Tibial nerve (tissue), 4 donors: ENCODE results near the gene CCDC24. TPM values are rescaled to one million over a fixed set of nuclear protein-coding genes. Genes with fewer than 3 reads are reported as not detected.

Experiments used
- DNase-seq, 2 donors: peaks; one replicate each; pipeline ENCODE4 v3.0.0-alpha.2; 2019; ENCODE audit warnings: low spot score in 2 of 2
- H3K27ac ChIP-seq, 4 donors: fragments of 200-600 bp; sonication (generic) in 3 of 4; one replicate each; pipeline ENCODE4 v1.5.1; 2017 to 2019; ENCODE audit warnings: mild to moderate bottlenecking in 1 of 4
- H3K27me3 ChIP-seq, 2 donors: fragments of 200-600 bp; sonication (generic) in 1 of 2; one replicate each; pipeline versions ENCODE4 v1.5.1 to v1.6.0; 2017 to 2019
- H3K36me3 ChIP-seq, 3 donors: fragments of 200-600 bp; sonication (generic); one replicate each; pipeline ENCODE4 v1.5.1; 2018 to 2019
- H3K4me1 ChIP-seq, 4 donors: fragments of 200-600 bp; sonication (generic) in 3 of 4; one replicate each; pipeline ENCODE4 v1.5.1; 2017 to 2019
- H3K4me3 ChIP-seq, 4 donors: fragments of 200-600 bp; sonication (generic) in 3 of 4; one replicate each; pipeline ENCODE4 v1.5.1; 2017 to 2019; ENCODE audit warnings: mild to moderate bottlenecking in 1 of 4, moderate library complexity in 1 of 4
- H3K9me3 ChIP-seq, 4 donors: fragments of 200-600 bp; sonication (generic) in 3 of 4; one replicate each; pipeline ENCODE4 v1.5.1; 2017 to 2019
- CTCF ChIP-seq, 5 experiments: fragments of 200-600 bp in 3 of 5; fragments of 450-650 bp in 2 of 5; sonication (generic) in 3 of 5; IDR thresholded peaks; one replicate each; pipeline ENCODE4 v1.5.1; 2016 to 2019; ENCODE audit warnings: antibody characterized with exemption in 5 of 5, mild to moderate bottlenecking in 3 of 5, moderate library complexity in 2 of 5
- EP300 ChIP-seq, 2 donors: sonication (generic); formaldehyde crosslinking; IDR thresholded peaks; one replicate each; pipeline ENCODE4 v1.6.1; 2017; ENCODE audit warnings: antibody characterized with exemption in 2 of 2, mild to moderate bottlenecking in 1 of 2
- POLR2A ChIP-seq, 2 donors: fragments of 450-650 bp; IDR thresholded peaks; one replicate each; pipeline ENCODE4 v1.6.1; 2017; ENCODE audit warnings: antibody characterized with exemption in 2 of 2, mild to moderate bottlenecking in 2 of 2, moderate library complexity in 2 of 2
- WGBS, 2 donors: methylation state at CpG; one replicate each; pipeline ENCODE4 v1.1.5; 2018; 5-methylcytosine and 5-hydroxymethylcytosine counted together
- total RNA-seq, 4 donors: library from RNA; depleted of rRNA; stranded (reverse); fragments of >200 nt; gene quantifications; one replicate each; pipeline ENCODE4 v1.1.0, GENCODE V29; 2016

The CCDC24 gene
- total RNA-seq, 4 donors from 2014 or later, result 5.4 to 18.8 (median 8.9) TPM

- no peak overlapping the region for H3K27ac ChIP-seq
- TF ChIP-seq POLR2A (IDR thresholded peaks at IDR 0.05), result no peak
- TF ChIP-seq EP300 (IDR thresholded peaks at IDR 0.05), result no peak
- TF ChIP-seq CTCF (IDR thresholded peaks at IDR 0.05), result no peak
- WGBS, 2 donors, result 84 to 86% methylated on average over 11 to 13 of the region's 14 CpGs
- no peaks in the 10 kb centered on the region for H3K9me3 ChIP-seq
- DNase-seq, result no peak
- no peak overlapping the region for H3K4me3 ChIP-seq
- H3K36me3 ChIP-seq, result peaks cover 0 to 18% (median 0%) of the 10 kb centered on the region in 3 donors
- no peaks in the 10 kb centered on the region for H3K27me3 ChIP-seq
- peaks cover 0 to 12% (median 5%) of the 10 kb centered on the region in 4 donors for H3K4me1 ChIP-seq
Observed at GRCh38 chr1:44024031-44024902, 32.9 kb downstream of the CCDC24 start.

- no peaks in the 10 kb centered on the region for H3K9me3 ChIP-seq
Observed at GRCh38 chr1:44024903-44025525, 33.6 kb downstream of the CCDC24 start.

GRCh38 chr1:44025816-44026215 is 34.4 kb downstream of the CCDC24 start:
- peaks cover 0 to 18% (median 0%) of the 10 kb centered on the region in 3 donors for H3K36me3 ChIP-seq
- no peak overlapping the region for H3K4me3 ChIP-seq
- no peaks in the 10 kb centered on the region for H3K9me3 ChIP-seq
- H3K27ac ChIP-seq, result peak overlapping the region in 1 of 4 donors; percentile 49
- H3K27me3 ChIP-seq, result no peaks in the 10 kb centered on the region
- no peak for TF ChIP-seq EP300 (IDR thresholded peaks at IDR 0.05)
- no peak for TF ChIP-seq POLR2A (IDR thresholded peaks at IDR 0.05)
- no peak for TF ChIP-seq CTCF (IDR thresholded peaks at IDR 0.05)
- no peak for DNase-seq
- WGBS, 2 donors, result 72 to 83% methylated on average over 3 of the region's 3 CpGs
- H3K4me1 ChIP-seq, result peaks cover 0 to 12% (median 8%) of the 10 kb centered on the region in 4 donors

More at GRCh38 chr1:44024903-44025525, 33.6 kb downstream of the CCDC24 start:
- no peak overlapping the region for H3K27ac ChIP-seq
- TF ChIP-seq CTCF (IDR thresholded peaks at IDR 0.05), result no peak
- no peak for TF ChIP-seq EP300 (IDR thresholded peaks at IDR 0.05)
- TF ChIP-seq POLR2A (IDR thresholded peaks at IDR 0.05), result no peak
- peaks cover 0 to 12% (median 8%) of the 10 kb centered on the region in 4 donors for H3K4me1 ChIP-seq
- WGBS, 2 donors, result 78% methylated on average over 13 of the region's 13 CpGs
- DNase-seq, result no peak
- no peaks in the 10 kb centered on the region for H3K27me3 ChIP-seq
- no peak overlapping the region for H3K4me3 ChIP-seq
- peaks cover 0 to 18% (median 0%) of the 10 kb centered on the region in 3 donors for H3K36me3 ChIP-seq

- WGBS, 2 donors, result 93 to 95% methylated on average over 3 of the region's 3 CpGs
- DNase-seq, result no peak
- peaks cover 0 to 13% (median 0%) of the 10 kb centered on the region in 3 donors for H3K36me3 ChIP-seq
- H3K4me1 ChIP-seq, result peaks cover 0 to 24% (median 11%) of the 10 kb centered on the region in 4 donors
- TF ChIP-seq CTCF (IDR thresholded peaks at IDR 0.05) (no peak), POLR2A (IDR thresholded peaks at IDR 0.05) (no peak), EP300 (IDR thresholded peaks at IDR 0.05) (no peak)
- H3K27ac ChIP-seq, result no peak overlapping the region
- no peak overlapping the region for H3K4me3 ChIP-seq
- H3K9me3 ChIP-seq, result no peaks in the 10 kb centered on the region
- no peaks in the 10 kb centered on the region for H3K27me3 ChIP-seq
Observed at GRCh38 chr1:44027320-44027719, 35.9 kb downstream of the CCDC24 start.
